ENCODE results near the gene ZNF467. TPM values are rescaled to one million over a fixed set of nuclear protein-coding genes. Genes with fewer than 3 reads are reported as not detected.

Gene ZNF467
- total and polyA plus RNA-seq, 2 of the 8 experiments (the other 6 are each of a cell fraction or from before 2014, with no cell fraction given): 0.50 to 0.51 TPM

GRCh38 chr7:149721084-149721601 lies 52.2 kb downstream of the ZNF467 start (continued):
- TF ChIP-seq CHD7 (IDR thresholded peaks at IDR 0.05; ENCODE audit: insufficient replicate concordance, low read length) (no peak), CEBPB (IDR thresholded peaks at IDR 0.05; ENCODE audit: low read depth, low read length) (no peak), EP300 (IDR thresholded peaks at IDR 0.05; ENCODE audit: borderline replicate concordance in 1 of 2, low read depth in 2 of 2, low read length in 2 of 2) (no peak), SAP30 (IDR thresholded peaks at IDR 0.05; ENCODE audit: insufficient read depth, insufficient replicate concordance, low read length) (no peak), CBX8 (IDR thresholded peaks at IDR 0.05; ENCODE audit: borderline replicate concordance, low read depth, low read length) (no peak), RBBP5 (IDR thresholded peaks at IDR 0.05; ENCODE audit: borderline replicate concordance, low read depth, low read length) (no peak), TAF1 (IDR thresholded peaks at IDR 0.05; ENCODE audit: low read depth, low read length) (no peak), ASH2L (IDR thresholded peaks at IDR 0.05; ENCODE audit: low read length) (no peak)

Data from H1 (cell line).